HEK293T (cell line): ENCODE data around the gene ALOX5.

ENCODE experiments used
- CTCF ChIA-PET: fragments of 350-600 bp; formaldehyde crosslinking; extraction: SDS; loops from one replicate; lab custom pipeline; 2021; ENCODE audit warnings: antibody characterized with exemption, inconsistent platforms; lab: Yijun Ruan, JAX
- POLR2A ChIA-PET: fragments of 350-600 bp; formaldehyde crosslinking; extraction: SDS; loops from one replicate; lab custom pipeline; 2020; ENCODE audit warnings: antibody characterized with exemption, inconsistent platforms; lab: Yijun Ruan, JAX
- DNase-seq: peaks from one replicate; pipeline ENCODE4 v3.0.0; 2012; ENCODE audit warnings: mixed read lengths; ENCODE audit errors: extremely low spot score
- ARNT ChIP-seq: fragments of 450-650 bp; IDR thresholded peaks from 2 replicates; pipeline ENCODE4 v1.6.1; 2017; ENCODE audit warnings: mild to moderate bottlenecking
- BHLHE40 ChIP-seq: fragments of 450-650 bp; IDR thresholded peaks from 2 replicates; pipeline ENCODE4 v1.6.1; 2016; ENCODE audit warnings: mild to moderate bottlenecking, moderate library complexity, borderline replicate concordance
- CTBP1 ChIP-seq: fragments of 450-650 bp; IDR thresholded peaks from 2 replicates; pipeline ENCODE4 v1.6.1; 2016; ENCODE audit warnings: borderline replicate concordance
- ELF4 ChIP-seq: fragments of 450-650 bp; IDR thresholded peaks from 2 replicates; pipeline ENCODE4 v1.6.1; 2017; ENCODE audit warnings: antibody characterized with exemption
- FOXA1 ChIP-seq: fragments of 450-650 bp; IDR thresholded peaks from 2 replicates; pipeline ENCODE4 v1.6.1; 2016; ENCODE audit warnings: mild to moderate bottlenecking
- FOXK2 ChIP-seq: fragments of 450-650 bp; IDR thresholded peaks from 2 replicates; pipeline ENCODE4 v1.6.1; 2016; ENCODE audit warnings: mild to moderate bottlenecking
- FOXM1 ChIP-seq: fragments of 450-650 bp; IDR thresholded peaks from 2 replicates; pipeline ENCODE4 v1.6.1; 2017; ENCODE audit warnings: mild to moderate bottlenecking, borderline replicate concordance
- HDGF ChIP-seq: fragments of 450-650 bp; IDR thresholded peaks from 2 replicates; pipeline ENCODE4 v1.6.1; 2017; ENCODE audit warnings: antibody characterized with exemption, borderline replicate concordance
- L3MBTL2 ChIP-seq: fragments of 450-650 bp; conservative IDR thresholded peaks from 2 replicates; pipeline ENCODE4 v1.6.1; 2016; ENCODE audit warnings: mild to moderate bottlenecking
- LEF1 ChIP-seq: fragments of 450-650 bp; IDR thresholded peaks from 2 replicates; pipeline ENCODE4 v1.6.1; 2017; ENCODE audit warnings: mild to moderate bottlenecking, borderline replicate concordance
- NFRKB ChIP-seq: fragments of 450-650 bp; IDR thresholded peaks from 2 replicates; pipeline ENCODE4 v1.6.1; 2016; ENCODE audit warnings: mild to moderate bottlenecking, moderate library complexity
- PKNOX1 ChIP-seq: fragments of 450-650 bp; IDR thresholded peaks from 2 replicates; pipeline ENCODE4 v1.6.1; 2016
- SP1 ChIP-seq: fragments of 450-650 bp; IDR thresholded peaks from 2 replicates; pipeline ENCODE4 v1.6.1; 2017
- SUZ12 ChIP-seq: fragments of 450-650 bp; IDR thresholded peaks from 2 replicates; pipeline ENCODE4 v1.6.1; 2016; ENCODE audit warnings: mild to moderate bottlenecking
- TARDBP ChIP-seq: fragments of 450-650 bp; IDR thresholded peaks from 2 replicates; pipeline ENCODE4 v1.6.1; 2016
- ZNF384 ChIP-seq: fragments of 450-650 bp; IDR thresholded peaks from 2 replicates; pipeline ENCODE4 v1.6.1; 2016

ALOX5 gene

DNA sequence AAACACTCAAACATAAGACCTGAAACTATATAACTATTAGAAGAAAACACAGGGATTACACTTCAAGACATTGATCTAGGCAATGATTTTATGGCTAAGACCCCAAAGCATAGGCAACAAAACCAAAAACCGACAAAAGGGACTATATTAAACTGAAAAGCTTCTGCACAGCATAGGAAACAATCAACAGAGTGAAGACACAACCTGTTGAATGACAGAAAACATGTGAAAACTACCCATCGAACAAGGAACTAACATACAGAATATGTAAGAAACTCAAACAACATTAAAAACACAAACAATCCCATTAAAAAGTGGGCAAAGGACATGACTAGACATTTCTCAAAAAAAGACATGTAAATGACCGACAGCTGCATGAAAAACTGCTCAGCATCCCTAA, 109.0 kb downstream of the ALOX5 start:
- ChIA-PET CTCF (no interaction called here), POLR2A (no interaction called here)
- TF ChIP-seq L3MBTL2 (no peak), SP1 (no peak), CTBP1 (no peak), PKNOX1 (no peak), FOXM1 (no peak), NFRKB (no peak), ARNT (no peak), ELF4 (no peak), HDGF (no peak), LEF1 (no peak)
- no peak for DNase-seq

- CTCF ChIA-PET: no interaction called here
- no peak for TF ChIP-seq ARNT
- no peak for TF ChIP-seq LEF1
- TF ChIP-seq PKNOX1: no peak
- no peak for TF ChIP-seq SUZ12
- no peak for TF ChIP-seq SP1
- TF ChIP-seq ELF4: no peak
- TF ChIP-seq CTBP1: no peak
- TF ChIP-seq ZNF384: no peak
- TF ChIP-seq NFRKB: no peak
- no peak for DNase-seq
- POLR2A ChIA-PET: no interaction called here
These were observed 113.7 kb downstream of the ALOX5 start for GRCh38 chr10:45487735-45488134.

- ChIA-PET CTCF (no interaction called here), POLR2A (no interaction called here)
- DNase-seq: no peak
- TF ChIP-seq FOXM1: no peak
- TF ChIP-seq ARNT: no peak
- no peak for TF ChIP-seq HDGF
- no peak for TF ChIP-seq FOXA1
- no peak for TF ChIP-seq LEF1
- TF ChIP-seq L3MBTL2: no peak
- TF ChIP-seq TARDBP: no peak
- TF ChIP-seq SUZ12: no peak
These were observed 114.3 kb downstream of the ALOX5 start for GRCh38 chr10:45488365-45488764.

DNA sequence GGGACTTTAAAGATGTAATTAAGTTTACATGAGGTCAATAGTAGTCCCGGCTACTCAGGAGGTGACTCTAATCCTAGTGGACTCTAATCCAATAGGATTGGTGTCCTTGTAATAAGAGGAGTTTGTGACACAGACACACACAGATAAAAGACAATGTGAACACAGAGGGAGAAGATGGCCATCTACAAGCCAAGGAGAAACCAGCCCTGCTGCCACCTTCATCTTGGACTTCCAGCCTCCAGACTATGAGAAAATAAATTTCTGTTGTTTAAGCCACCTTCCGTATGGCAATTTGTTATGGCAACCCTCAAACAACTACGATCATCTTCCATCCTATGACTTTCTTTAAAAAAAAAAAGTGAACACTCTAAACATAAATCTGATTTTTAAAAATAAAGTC, 116.3 kb downstream of the ALOX5 start:
- TF ChIP-seq SUZ12 (no peak), ELF4 (no peak), FOXM1 (no peak), TARDBP (no peak), SP1 (no peak), FOXA1 (no peak), ZNF384 (no peak), HDGF (no peak), NFRKB (no peak), LEF1 (no peak), L3MBTL2 (no peak), FOXK2 (no peak), PKNOX1 (no peak), CTBP1 (no peak), BHLHE40 (no peak), ARNT (no peak)
- ChIA-PET CTCF (no interaction called here), POLR2A (no interaction called here)
- DNase-seq: no peak

DNA sequence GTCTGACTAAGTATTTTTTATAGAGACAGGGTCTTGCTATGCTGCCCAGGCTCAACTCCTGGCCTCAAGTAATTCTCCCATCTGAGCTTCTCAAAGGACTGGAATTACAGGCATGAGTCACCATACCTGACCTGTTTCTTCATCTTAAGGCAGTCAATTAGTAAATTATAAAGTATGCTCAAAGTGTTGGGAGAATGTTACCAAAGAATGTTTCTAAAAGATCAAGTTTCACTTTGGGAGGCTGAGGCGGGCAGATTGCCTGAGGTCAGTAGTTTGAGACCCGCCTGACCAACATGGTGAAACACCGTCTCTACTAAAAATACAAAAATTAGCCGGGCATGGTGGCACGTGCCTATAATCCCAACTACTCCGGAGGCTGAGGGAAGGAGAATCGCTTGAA, 117.0 kb downstream of the ALOX5 start:
- ChIA-PET POLR2A (no interaction called here), CTCF (no interaction called here)
- DNase-seq: no peak
- TF ChIP-seq L3MBTL2 (no peak), NFRKB (no peak), ELF4 (no peak), ZNF384 (no peak), PKNOX1 (no peak), FOXK2 (no peak), CTBP1 (no peak), HDGF (no peak), SUZ12 (no peak), FOXM1 (no peak), TARDBP (no peak), LEF1 (no peak), SP1 (no peak), FOXA1 (no peak), ARNT (no peak), BHLHE40 (no peak)
